RPMI8226 (cell line): ENCODE results near the gene C1R.

Experiments used
- DNase-seq: peaks from one replicate; pipeline ENCODE4 v3.0.0-alpha.2; 2015

The C1R gene

GRCh38 chr12:7096006-7096932, 4.0 kb upstream of the C1R start:
- no peak for DNase-seq

- DNase-seq: no peak
These were observed 1.6 kb upstream of the C1R start for GRCh38 chr12:7093892-7094291.

GRCh38 chr12:7093486-7093885, 1.2 kb upstream of the C1R start:
- no peak for DNase-seq

- no peak for DNase-seq
These were observed 778 bp upstream of the C1R start for GRCh38 chr12:7092986-7093460.

- DNase-seq: no peak
These were observed 501 bp downstream of the C1R start for GRCh38 chr12:7091660-7092228.

- no peak for DNase-seq
These were observed 1.1 kb downstream of the C1R start for GRCh38 chr12:7091171-7091570.

- no peak for DNase-seq
These were observed 1.8 kb downstream of the C1R start for GRCh38 chr12:7090222-7090998.

- no peak for DNase-seq
These were observed 2.9 kb downstream of the C1R start for GRCh38 chr12:7089196-7089871.

GRCh38 chr12:7083125-7083524, 9.1 kb downstream of the C1R start:
- DNase-seq: no peak

- DNase-seq: no peak
These were observed 11.2 kb downstream of the C1R start for GRCh38 chr12:7081037-7081436.

GRCh38 chr12:7079826-7080125, 12.5 kb downstream of the C1R start:
- no peak for DNase-seq

GRCh38 chr12:7078163-7078562, 14.1 kb downstream of the C1R start:
- no peak for DNase-seq

GRCh38 chr12:7076493-7076892, 15.8 kb downstream of the C1R start:
- no peak for DNase-seq

- no peak for DNase-seq
These were observed 16.3 kb downstream of the C1R start for GRCh38 chr12:7075939-7076338.

- DNase-seq: no peak
These were observed 16.7 kb downstream of the C1R start for GRCh38 chr12:7075518-7075917.

GRCh38 chr12:7073946-7074345, 18.3 kb downstream of the C1R start:
- no peak for DNase-seq

- no peak for DNase-seq
These were observed 19.7 kb downstream of the C1R start for GRCh38 chr12:7072554-7072953.

- DNase-seq: no peak
These were observed 20.2 kb downstream of the C1R start for GRCh38 chr12:7072035-7072434.

- no peak for DNase-seq
These were observed 22.9 kb downstream of the C1R start for GRCh38 chr12:7069386-7069785.

- DNase-seq: no peak
These were observed 23.3 kb downstream of the C1R start for GRCh38 chr12:7068994-7069346.

GRCh38 chr12:7068240-7068993, 23.8 kb downstream of the C1R start:
- no peak for DNase-seq

- DNase-seq: no peak
These were observed 25.1 kb downstream of the C1R start for GRCh38 chr12:7067096-7067495.

GRCh38 chr12:7066596-7066995, 25.6 kb downstream of the C1R start:
- no peak for DNase-seq
